Endothelial cell of umbilical vein (primary cell): ENCODE results near the gene EFHB. TPM values are rescaled to one million over a fixed set of nuclear protein-coding genes. Genes with fewer than 3 reads are reported as not detected.

ENCODE experiments used
- BruUV-seq: library from RNA; stranded (reverse); fragments of 400-500 nt; replicated peaks from 2 replicates; lab custom pipeline; 2021; lab: Mats Ljungman, UMichigan
- CTCF ChIA-PET: fragments of 300-600, 350-600 bp; sonication (Branson Sonifier 250); formaldehyde crosslinking; loops from one replicate; lab custom pipeline; 2021; ENCODE audit warnings: antibody characterized with exemption, inconsistent platforms; lab: Charles Lee
- POLR2A ChIA-PET: fragments of 300-600, 350-600 bp; sonication (Branson Sonifier 250); formaldehyde crosslinking; loops from one replicate; lab custom pipeline; 2021; ENCODE audit warnings: antibody characterized with exemption, inconsistent platforms; lab: Charles Lee
- DNase-seq: peaks from one replicate; pipeline ENCODE4 v3.0.0-alpha.2; 2011; ENCODE audit warnings: low read depth, low spot score
- FAIRE-seq: peaks from 2 replicates; lab custom pipeline; 2011; peaks lifted over from hg19 to GRCh38; lab: Jason Lieb, UNC
- H2AFZ ChIP-seq: 2 replicates; pipeline ENCODE4 v1.6.0; 2012; ENCODE audit warnings: low read depth, low read length, control low read depth, inconsistent platforms
- H3K27ac ChIP-seq: 2 replicates; pipeline ENCODE4 v1.5.1; 2011; ENCODE audit warnings: low read depth, mild to moderate bottlenecking, control low read depth, low read length, moderate library complexity; ENCODE audit not compliant: insufficient read depth
- H3K27me3 ChIP-seq, 2 experiments: 2 replicates each; pipeline versions ENCODE4 v1.6.0 to v1.6.1; 2011; ENCODE audit warnings: low read length in 2 of 2, mixed read lengths in 1 of 2; ENCODE audit not compliant: control insufficient read depth in 2 of 2, insufficient read depth in 2 of 2
- H3K36me3 ChIP-seq, 2 experiments: 2 replicates in 1 of 2; 3 replicates in 1 of 2; pipeline ENCODE4 v1.5.1; 2011; ENCODE audit warnings: low read length in 2 of 2, mild to moderate bottlenecking in 1 of 2, moderate library complexity in 1 of 2; ENCODE audit not compliant: control insufficient read depth in 2 of 2, insufficient read depth in 2 of 2; ENCODE audit errors: extremely low read depth in 1 of 2
- H3K4me1 ChIP-seq: 3 replicates; pipeline ENCODE4 v1.5.1; 2011; ENCODE audit warnings: mild to moderate bottlenecking, low read length; ENCODE audit not compliant: control insufficient read depth, insufficient read depth; ENCODE audit errors: extremely low read depth
- H3K4me2 ChIP-seq: 2 replicates; pipeline ENCODE4 v1.6.1; 2011; ENCODE audit warnings: low read length, control low read depth, mixed read lengths; ENCODE audit not compliant: insufficient read depth
- H3K4me3 ChIP-seq, 3 experiments: fragments of 200-600 bp in 1 of 3; sonication (generic), shearing (Covaris generic) in 1 of 3; replicated peaks in 1 of 3; 2 replicates each; pipeline ENCODE4 v1.5.1; 2011 to 2016; ENCODE audit warnings: control low read depth in 3 of 3, low read length in 3 of 3, mild to moderate bottlenecking in 2 of 3, inconsistent platforms in 1 of 3, low read depth in 1 of 3, moderate library complexity in 1 of 3; ENCODE audit not compliant: insufficient read depth in 1 of 3
- H3K79me2 ChIP-seq: 2 replicates; pipeline ENCODE4 v1.6.0; 2012; ENCODE audit warnings: low read length, inconsistent platforms; ENCODE audit not compliant: control insufficient read depth, insufficient read depth
- H3K9ac ChIP-seq: replicated peaks from 2 replicates; pipeline ENCODE3; 2011; ENCODE audit warnings: low read length, control low read depth; ENCODE audit not compliant: insufficient read depth; ENCODE audit errors: extremely low read depth
- H3K9me1 ChIP-seq: replicated peaks from 3 replicates; pipeline ENCODE4 v1.6.0; 2011; ENCODE audit warnings: mild to moderate bottlenecking, low read length; ENCODE audit not compliant: control insufficient read depth, insufficient read depth; ENCODE audit errors: extremely low read depth
- H3K9me3 ChIP-seq: replicated peaks from 2 replicates; pipeline ENCODE4 v1.5.1; 2012; ENCODE audit warnings: low read length, inconsistent platforms; ENCODE audit not compliant: control insufficient read depth, insufficient read depth
- H4K20me1 ChIP-seq: replicated peaks from 2 replicates; pipeline ENCODE3; 2011; ENCODE audit warnings: mild to moderate bottlenecking, low read length; ENCODE audit not compliant: control insufficient read depth, insufficient read depth; ENCODE audit errors: extremely low read depth
- FOS ChIP-seq: IDR thresholded peaks from 2 replicates; pipeline ENCODE4 v1.6.1; 2011; ENCODE audit warnings: mild to moderate bottlenecking, low read length, moderate library complexity, borderline replicate concordance; ENCODE audit not compliant: insufficient read depth
- GATA2 ChIP-seq: IDR thresholded peaks from 2 replicates; pipeline ENCODE4 v1.7.0; 2011; ENCODE audit warnings: low read depth, mild to moderate bottlenecking, moderate library complexity, mixed read lengths, low read length; ENCODE audit not compliant: insufficient read length, insufficient read depth
- JUN ChIP-seq: IDR thresholded peaks from 2 replicates; pipeline ENCODE4 v1.6.1; 2011; ENCODE audit warnings: borderline replicate concordance, low read depth; ENCODE audit not compliant: insufficient read length, insufficient read depth
- MYC ChIP-seq: IDR thresholded peaks from one replicate; pipeline ENCODE4 v1.6.1; 2011; ENCODE audit warnings: mild to moderate bottlenecking, low read depth, low read length
- dilution Hi-C: fragments of 300-500 bp; cut with MboI; formaldehyde crosslinking; loops from one replicate; pipeline ENCODE4 v1.15.0; 2019; ENCODE audit warnings: low sequenced_read_pairs; ENCODE audit not compliant: extremely low pct_ligation_motif_present
- intact Hi-C: fragments of 100-400 bp; cut with micrococcal nuclease; formaldehyde crosslinking; loops from one replicate; pipeline ENCODE4 v1.10.0; 2022
- polyA plus RNA-seq, 4 experiments: library from polyadenylated mRNA; depleted of rRNA in 3 of 4; stranded (reverse) in 3 of 4; unstranded in 1 of 4; fragments of >200 nt; gene quantifications; 2 replicates each; pipeline versions ENCODE4 v1.2.1 to v1.2.3, GENCODE V29; 2011 to 2012; ENCODE audit warnings: missing spikeins in 1 of 4
- total RNA-seq: library from RNA; stranded (reverse); gene quantifications from 2 replicates; pipeline ENCODE4 v1.2.3, GENCODE V29; 2021

EFHB gene
- total and polyA plus RNA-seq, 2 donors (not counting 3 experiments of a cell fraction or from before 2014, with no cell fraction given), result 0.82 TPM; not detected in 1

- H3K79me2 ChIP-seq, result no peaks in the 10 kb centered on the region
- DNase-seq, result no peak
- H4K20me1 ChIP-seq, result no peaks in the 10 kb centered on the region
- no peaks in the 10 kb centered on the region for H3K9me3 ChIP-seq
- no peaks in the 10 kb centered on the region for H3K9me1 ChIP-seq
- H3K27ac ChIP-seq, result no peak overlapping the region
- dilution Hi-C loops, result no loop called here
- ChIA-PET POLR2A (no interaction called here), CTCF (no interaction called here)
- intact Hi-C loops, result no loop called here
- no peak overlapping the region for H3K4me3 ChIP-seq
- no peak for TF ChIP-seq GATA2
- FAIRE-seq, result no peak
- no peaks in the 10 kb centered on the region for H3K27me3 ChIP-seq
- H3K4me2 ChIP-seq, result no peak overlapping the region
- no peak overlapping the region for H2AFZ ChIP-seq
- no TSS peak for BruUV-seq
- H3K9ac ChIP-seq, result no peak overlapping the region
- no peaks in the 10 kb centered on the region for H3K4me1 ChIP-seq
- no peaks in the 10 kb centered on the region for H3K36me3 ChIP-seq
Observed at GRCh38 chr3:19938295-19938627, 4.2 kb upstream of the EFHB start.

GRCh38 chr3:19937459-19938294, 3.7 kb upstream of the EFHB start:
- BruUV-seq, result no TSS peak
- Histone ChIP-seq H3K27me3 (no peaks in the 10 kb centered on the region), H3K4me1 (no peaks in the 10 kb centered on the region), H2AFZ (no peak overlapping the region), H3K27ac (no peak overlapping the region), H3K79me2 (no peaks in the 10 kb centered on the region), H3K9me1 (no peaks in the 10 kb centered on the region), H3K9me3 (no peaks in the 10 kb centered on the region), H3K9ac (no peak overlapping the region), H4K20me1 (no peaks in the 10 kb centered on the region), H3K4me3 (no peak overlapping the region), H3K4me2 (no peak overlapping the region), H3K36me3 (no peaks in the 10 kb centered on the region)
- intact Hi-C loops, result no loop called here
- POLR2A ChIA-PET, result no interaction called here
- peak; percentile 9 for TF ChIP-seq FOS
- TF ChIP-seq JUN, result no peak
- no peak for TF ChIP-seq MYC
- CTCF ChIA-PET, result no interaction called here
- FAIRE-seq (peak; percentile 47), DNase-seq (no peak)
- dilution Hi-C loops, result no loop called here
